HG02798 (cell line): ENCODE results near the gene LAMC1.
A peak's percentile ranks its signal among the peaks of the same experiment; 100 is the strongest.
"Not testable (repeated sequence)": the region's sequence is repeated elsewhere in the genome, so short reads cannot be mapped to it uniquely, and the experiment has no call there.

Experiments used
- ATAC-seq: cut with Tn5 transposase; IDR thresholded peaks from one replicate; pipeline ENCODE4 v1.9.1; 2021; ENCODE audit warnings: mild to moderate bottlenecking; ENCODE audit not compliant: unreplicated experiment, poor library complexity

Gene LAMC1

GRCh38 chr1:183040547-183040971 is 17.3 kb downstream of the LAMC1 start:
- ATAC-seq, result no peak

GRCh38 chr1:183043254-183043653 is 20.0 kb downstream of the LAMC1 start:
- no peak for ATAC-seq

- no peak for ATAC-seq
These were observed 20.9 kb downstream of the LAMC1 start for GRCh38 chr1:183043872-183044854.

- ATAC-seq, result no peak
These were observed 21.9 kb downstream of the LAMC1 start for GRCh38 chr1:183044893-183045649.

- ATAC-seq, result peak; percentile 96
These were observed 25.2 kb downstream of the LAMC1 start for GRCh38 chr1:183048087-183049085.

- no peak for ATAC-seq
These were observed 28.3 kb downstream of the LAMC1 start for GRCh38 chr1:183051546-183051945.

- ATAC-seq, result no peak
These were observed 29.6 kb downstream of the LAMC1 start for GRCh38 chr1:183052861-183053260.

GRCh38 chr1:183058851-183059502 is 35.8 kb downstream of the LAMC1 start:
- ATAC-seq, result no peak

GRCh38 chr1:183061194-183061593 is 38.0 kb downstream of the LAMC1 start:
- no peak for ATAC-seq

GRCh38 chr1:183063349-183063748 is 40.1 kb downstream of the LAMC1 start:
- ATAC-seq, result no peak

GRCh38 chr1:183065168-183065706 is 42.0 kb downstream of the LAMC1 start:
- no peak for ATAC-seq

- not testable (repeated sequence) for ATAC-seq
These were observed 43.2 kb downstream of the LAMC1 start for GRCh38 chr1:183066432-183066831.

- ATAC-seq, result no peak
These were observed 46.5 kb downstream of the LAMC1 start for GRCh38 chr1:183069562-183070216.

- ATAC-seq, result no peak
These were observed 47.2 kb downstream of the LAMC1 start for GRCh38 chr1:183070234-183070922.

GRCh38 chr1:183070923-183071618 is 47.9 kb downstream of the LAMC1 start:
- ATAC-seq, result peak; percentile 94

- ATAC-seq, result not testable (repeated sequence)
These were observed 49.4 kb downstream of the LAMC1 start for GRCh38 chr1:183072595-183072994.

GRCh38 chr1:183073320-183073719 is 50.1 kb downstream of the LAMC1 start:
- ATAC-seq, result no peak

GRCh38 chr1:183074215-183074614 is 51.0 kb downstream of the LAMC1 start:
- ATAC-seq, result no peak
